HG03139 (cell line): ENCODE data around the gene TSHZ2.
"Not testable (repeated sequence)": the region's sequence is repeated elsewhere in the genome, so short reads cannot be mapped to it uniquely, and the experiment has no call there.

Experiments used
- ATAC-seq: cut with Tn5 transposase; IDR thresholded peaks from one replicate; pipeline ENCODE4 v1.9.1; 2021; ENCODE audit not compliant: unreplicated experiment

TSHZ2 gene

GRCh38 chr20:53366928-53367327, 394.8 kb downstream of the TSHZ2 start:
- not testable (repeated sequence) for ATAC-seq

DNA sequence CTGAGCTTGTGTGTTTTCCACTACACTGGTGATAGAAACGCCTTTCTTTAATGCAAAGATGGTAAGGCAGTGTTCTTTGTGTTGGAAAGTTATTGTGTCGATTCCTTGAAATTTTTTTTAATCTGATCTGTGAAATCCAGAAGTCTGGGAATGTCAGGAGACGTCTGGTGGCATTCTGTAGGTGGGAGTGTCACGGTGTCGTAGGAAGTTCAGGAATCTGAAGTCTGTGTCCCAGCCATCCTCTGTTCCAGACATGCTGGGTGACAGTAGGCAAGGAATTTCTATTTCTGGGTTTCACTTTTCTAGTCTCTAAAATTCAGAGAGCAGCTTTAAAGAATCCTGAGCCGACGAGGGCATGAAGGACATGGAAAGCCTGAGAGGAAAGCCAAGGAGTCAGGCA, 397.7 kb downstream of the TSHZ2 start:
- no peak for ATAC-seq

DNA sequence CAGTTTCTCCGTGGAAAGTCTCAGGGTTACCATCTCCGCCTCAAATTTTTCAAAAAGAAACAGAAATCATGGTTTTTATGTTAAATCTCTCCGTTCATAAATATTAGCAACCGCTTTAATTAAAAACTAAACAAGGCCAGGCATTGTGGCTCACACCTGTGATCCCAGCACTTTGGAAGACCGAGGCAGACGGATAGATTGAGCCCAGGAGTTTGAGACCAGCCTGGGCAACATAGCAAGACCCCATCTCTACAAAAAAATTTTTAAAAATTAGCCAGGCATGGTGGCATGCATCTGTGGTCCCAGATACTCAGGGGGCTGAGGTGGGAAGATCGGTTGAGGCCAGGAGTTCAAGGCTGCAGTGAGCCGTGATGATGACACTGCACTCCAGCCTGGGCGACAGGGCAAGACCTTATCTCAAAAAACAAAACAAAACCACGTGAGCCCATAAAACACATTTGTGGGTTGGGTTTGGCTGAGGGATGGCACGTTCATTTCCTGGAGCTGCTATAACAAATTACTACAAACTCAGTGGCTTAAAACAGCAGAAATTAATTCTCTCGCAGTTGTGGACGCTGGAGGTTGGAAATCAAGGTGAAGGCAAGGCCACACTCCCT, 398.3 kb downstream of the TSHZ2 start:
- no peak for ATAC-seq

- no peak for ATAC-seq
These were observed 399.1 kb downstream of the TSHZ2 start for GRCh38 chr20:53371216-53371615.

DNA sequence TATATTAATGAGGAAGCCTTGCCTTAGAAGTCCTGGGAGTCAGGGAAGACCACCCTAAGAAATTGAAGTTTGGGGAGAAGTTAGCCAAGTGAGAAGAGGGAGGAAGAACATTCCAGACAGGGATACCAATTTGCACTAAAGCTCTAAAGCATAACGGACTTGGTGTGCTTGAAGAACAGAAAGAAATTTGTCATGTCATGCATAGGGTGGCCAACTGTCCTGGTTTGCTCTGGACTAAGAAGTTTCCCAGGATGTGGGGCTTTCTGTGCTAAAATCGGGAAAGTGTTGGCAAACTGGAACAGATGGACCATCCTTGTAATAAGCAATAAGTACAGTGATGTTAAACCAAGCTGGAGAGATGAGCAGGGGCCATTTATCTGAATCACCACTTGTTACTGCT, 403.9 kb downstream of the TSHZ2 start:
- ATAC-seq = no peak

DNA sequence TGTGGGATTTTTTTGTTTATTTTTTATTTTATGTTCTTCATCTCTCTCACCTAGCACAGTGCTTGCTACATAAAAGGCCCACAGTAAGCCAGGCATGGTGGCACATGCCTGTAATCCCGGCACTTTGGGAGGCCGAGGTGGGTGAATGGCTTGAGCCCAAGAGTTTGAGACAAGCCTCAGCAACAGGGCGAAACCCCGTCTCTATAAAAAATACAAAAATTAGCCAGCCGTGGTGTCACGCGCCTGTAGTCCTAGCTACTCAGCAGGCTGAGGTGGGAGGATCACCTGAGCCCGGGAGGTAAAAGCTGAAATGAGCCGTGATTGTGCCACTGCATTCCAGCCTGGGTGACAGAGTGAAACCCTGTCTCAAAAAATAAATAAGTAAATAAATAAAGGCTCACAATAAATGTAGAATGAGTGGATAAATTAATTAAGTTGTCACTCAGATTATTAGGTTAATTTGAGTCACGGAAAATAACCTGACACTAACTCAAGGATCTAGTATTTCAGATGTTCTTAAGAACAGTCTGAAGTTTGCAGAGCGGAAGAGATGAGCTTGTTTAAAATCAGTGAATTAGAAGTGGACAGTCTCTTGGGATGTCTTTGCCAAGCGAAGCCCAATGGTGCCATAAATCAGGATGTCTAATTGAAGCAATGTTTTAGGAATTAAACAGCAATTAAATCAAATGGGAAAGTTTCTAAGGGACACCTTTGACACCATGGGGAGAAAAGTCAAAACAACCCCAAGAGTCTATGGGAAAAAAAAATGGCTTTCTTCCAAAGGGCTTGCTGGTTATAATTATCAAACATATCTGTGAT, 407.1 kb downstream of the TSHZ2 start:
- ATAC-seq = no peak

GRCh38 chr20:53379833-53380120, 407.6 kb downstream of the TSHZ2 start:
- ATAC-seq = no peak

DNA sequence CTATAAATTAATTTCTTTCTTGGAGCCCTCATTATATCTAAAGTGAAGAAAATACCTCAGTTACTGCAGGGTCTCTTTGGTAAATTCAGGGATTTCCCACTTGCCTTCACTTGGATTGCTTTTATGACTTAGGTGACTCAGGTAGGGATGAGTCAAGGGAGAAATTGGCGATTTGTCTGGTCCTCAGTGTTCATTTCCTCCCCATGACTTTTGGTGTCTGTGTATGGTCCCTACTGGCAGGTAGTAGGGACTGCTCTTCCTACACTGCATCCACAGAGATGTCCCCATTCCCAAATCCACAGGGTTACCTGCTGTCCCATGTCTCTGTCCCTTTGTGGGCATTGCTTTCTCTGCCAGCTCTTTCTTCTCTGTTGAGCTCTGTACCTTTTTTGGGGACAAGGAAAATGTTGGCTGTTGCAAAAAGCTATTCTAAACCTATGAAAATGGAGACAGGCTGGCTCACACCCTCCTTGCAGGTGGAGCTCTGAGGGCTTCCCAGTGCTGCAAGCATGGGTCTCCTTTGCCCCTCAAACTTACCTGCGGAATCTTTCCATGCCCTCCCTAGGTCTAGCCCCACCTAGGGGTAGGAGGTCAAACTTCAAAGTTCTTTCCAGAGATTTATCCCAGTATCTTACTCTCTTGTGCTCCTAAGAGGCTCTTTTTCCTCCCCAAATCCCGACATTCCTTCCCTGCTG, 409.6 kb downstream of the TSHZ2 start:
- no peak for ATAC-seq

DNA sequence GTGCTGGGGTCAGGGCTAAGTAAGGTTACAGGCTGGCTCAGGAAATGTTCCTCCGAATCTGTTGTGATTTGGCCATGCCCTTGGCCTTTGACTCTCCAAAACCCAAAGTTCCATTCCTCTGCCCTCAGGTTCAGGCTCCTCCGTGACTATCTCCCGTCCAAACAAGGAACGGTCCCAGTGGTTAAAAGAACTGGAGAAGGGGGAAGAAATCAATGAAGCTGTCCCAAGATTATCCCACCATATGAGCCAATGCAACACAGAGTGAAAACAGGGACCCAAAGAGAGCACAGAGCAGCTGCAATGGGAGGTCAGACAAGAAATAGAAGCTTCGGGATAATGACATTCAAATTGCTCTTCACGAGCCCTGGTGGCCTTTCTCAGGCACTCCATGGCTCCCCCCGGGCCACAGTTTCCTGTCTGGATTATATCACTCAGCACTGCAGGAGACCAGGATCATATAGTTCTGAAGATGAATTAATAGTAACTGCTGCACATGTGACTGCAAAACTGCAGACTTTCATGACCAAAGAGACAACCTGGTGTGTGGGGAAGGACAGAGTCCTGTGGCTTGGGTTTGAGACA, 410.2 kb downstream of the TSHZ2 start:
- ATAC-seq = no peak

GRCh38 chr20:53383916-53384315, 411.8 kb downstream of the TSHZ2 start:
- ATAC-seq = no peak

- ATAC-seq = no peak
These were observed 412.2 kb downstream of the TSHZ2 start for GRCh38 chr20:53384392-53384791.

GRCh38 chr20:53385941-53386767, 414.0 kb downstream of the TSHZ2 start:
- ATAC-seq = no peak

DNA sequence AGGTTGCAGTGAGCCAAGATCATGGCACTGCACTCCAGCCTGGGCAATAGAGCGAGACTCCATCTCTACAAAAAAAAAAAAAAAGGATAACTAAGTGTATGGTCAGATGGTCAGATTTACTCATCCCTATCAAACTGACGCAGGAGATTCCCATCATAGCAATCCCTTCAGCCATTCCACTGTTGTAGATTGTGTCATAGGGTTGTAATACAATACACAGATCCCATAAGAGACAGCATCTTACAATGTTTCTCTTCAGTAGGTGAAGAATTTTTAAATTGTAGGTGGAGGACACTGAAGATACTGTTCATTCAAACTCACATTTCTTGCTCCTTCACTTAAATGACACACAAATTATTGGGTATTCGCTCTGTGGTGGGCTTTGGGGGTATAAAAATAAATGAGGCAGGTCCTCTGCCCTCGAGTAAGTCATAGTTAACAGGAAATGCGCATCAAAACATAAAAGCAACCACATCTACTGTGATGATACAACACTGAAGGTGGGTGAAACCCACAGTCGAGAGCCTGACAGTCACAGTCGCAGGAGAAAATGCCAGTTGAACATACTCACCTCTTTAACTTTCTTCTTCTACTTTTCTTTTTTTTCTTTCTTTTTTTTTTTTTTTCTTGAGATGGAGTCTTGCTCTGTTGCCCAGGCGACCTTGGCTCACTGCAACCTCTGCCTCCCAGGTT, 416.0 kb downstream of the TSHZ2 start:
- no peak for ATAC-seq

DNA sequence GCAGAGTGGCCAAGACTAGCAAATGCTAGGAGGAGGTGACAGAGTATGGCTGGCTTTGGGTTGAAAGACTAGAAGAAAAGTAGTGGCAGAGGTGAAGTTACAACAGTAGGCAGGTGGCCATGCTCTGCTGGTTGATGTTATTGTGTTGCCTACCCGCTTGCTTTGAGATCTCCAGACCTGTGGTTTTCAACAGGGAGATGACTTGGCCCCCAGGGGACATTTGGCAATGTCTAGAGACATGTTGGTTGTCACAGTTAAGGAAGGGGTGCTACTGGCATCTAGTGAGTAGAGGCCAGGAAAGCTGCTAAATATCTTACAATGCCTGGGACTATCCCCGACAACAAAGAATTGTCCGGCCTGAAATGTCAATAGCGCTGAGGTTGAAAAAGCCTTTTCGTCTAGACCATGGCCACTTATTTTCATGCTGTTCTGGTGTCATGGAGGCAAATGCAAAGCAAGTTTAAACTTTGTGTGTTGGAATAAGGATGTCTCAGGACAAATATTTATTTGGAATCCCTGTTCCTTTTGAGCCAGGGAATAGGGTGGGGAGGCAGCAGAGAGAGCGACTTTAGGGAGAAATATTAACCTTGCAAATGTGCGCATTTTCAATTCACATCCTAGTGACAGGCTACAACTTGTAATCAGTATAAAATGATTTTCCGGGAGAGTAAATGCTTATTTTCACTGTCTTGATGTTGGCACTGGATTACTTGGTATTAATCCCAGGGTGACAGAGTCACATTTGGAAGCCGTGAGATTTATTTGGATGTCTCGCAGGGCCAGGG, 417.6 kb downstream of the TSHZ2 start:
- ATAC-seq = no peak

DNA sequence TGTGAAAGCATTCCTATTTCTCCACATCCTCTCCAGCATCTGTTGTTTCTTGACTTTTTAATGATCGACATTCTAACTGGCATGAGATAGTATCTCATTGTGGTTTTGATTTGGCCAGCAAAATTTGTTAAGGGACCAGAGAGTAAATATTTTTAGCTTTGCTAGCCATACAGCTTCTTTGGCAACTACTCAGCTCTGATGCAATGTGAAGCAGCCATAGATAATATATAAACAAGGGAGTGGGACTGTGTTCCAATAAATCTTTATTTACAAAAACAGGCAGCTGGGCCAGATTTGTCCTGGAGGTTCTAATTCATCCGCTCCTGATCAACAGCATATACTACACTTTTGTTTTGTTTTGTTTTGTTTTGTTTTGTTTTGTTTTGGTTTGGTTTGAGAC, 418.6 kb downstream of the TSHZ2 start:
- ATAC-seq = no peak

GRCh38 chr20:53394433-53394832, 422.3 kb downstream of the TSHZ2 start:
- no peak for ATAC-seq

DNA sequence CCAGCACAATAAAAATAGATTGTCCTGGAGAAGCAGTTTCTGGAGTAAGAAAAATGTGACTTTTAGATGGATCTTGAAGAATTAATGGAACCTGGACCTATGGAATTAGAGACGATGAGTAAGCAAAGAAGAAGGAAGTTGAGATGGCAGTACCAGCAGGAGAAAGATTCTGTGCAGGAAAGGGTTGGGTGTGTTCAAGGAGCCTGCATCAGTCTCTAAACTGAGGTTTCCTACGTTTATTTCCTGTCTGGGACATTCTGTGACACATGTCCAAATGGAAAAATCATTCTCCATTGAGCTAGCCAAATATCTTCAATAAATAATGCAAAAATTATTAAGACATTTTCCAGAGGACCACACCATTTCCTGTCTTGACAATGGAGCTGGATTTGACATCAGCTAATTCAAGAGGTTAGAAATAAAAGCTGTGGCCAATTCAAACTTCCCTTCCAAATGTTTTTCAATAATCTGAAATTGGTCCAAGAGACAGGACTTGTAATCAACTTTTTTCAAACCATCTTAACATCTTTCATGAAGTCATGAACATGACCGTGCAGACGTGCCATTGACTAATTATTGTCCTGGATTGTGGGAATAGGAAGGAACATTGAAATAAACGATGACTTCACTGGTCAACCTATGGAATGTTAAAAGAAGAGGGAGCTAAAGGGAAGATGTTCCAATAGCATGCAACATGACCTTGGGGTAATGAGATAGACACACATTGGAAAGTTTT, 423.2 kb downstream of the TSHZ2 start:
- no peak for ATAC-seq

- ATAC-seq = no peak
These were observed 426.9 kb downstream of the TSHZ2 start for GRCh38 chr20:53399083-53399482.
